Measurements from ENCODE around the gene CLDN22. TPM values are rescaled to one million over a fixed set of nuclear protein-coding genes. Genes with fewer than 3 reads are reported as not detected.

Gene CLDN22
- total and polyA plus RNA-seq, 10 of the 15 experiments (the other 5 are each of a cell fraction or from before 2014, with no cell fraction given): not detected

DNA sequence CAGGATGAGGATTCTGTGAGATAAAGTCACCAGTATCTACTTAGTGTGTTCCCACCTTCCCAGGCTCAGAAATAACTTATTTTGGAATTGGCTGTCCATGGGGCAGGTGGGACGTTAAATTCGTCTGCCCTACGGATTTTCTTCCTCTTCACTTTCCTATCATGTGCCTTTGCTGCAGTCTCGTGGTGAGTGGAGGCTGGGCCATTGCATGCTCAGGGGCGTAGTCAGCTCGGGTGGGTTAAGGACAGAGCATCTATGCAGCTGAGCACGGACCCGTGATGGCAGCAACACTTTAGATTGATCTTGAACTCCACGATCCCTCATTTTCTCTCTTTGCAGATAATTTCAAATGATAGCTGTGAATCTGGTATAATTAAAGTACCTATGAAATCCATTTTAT lies 51.5 kb downstream of the CLDN22 start (continued):
- TF ChIP-seq, protein P1, sequence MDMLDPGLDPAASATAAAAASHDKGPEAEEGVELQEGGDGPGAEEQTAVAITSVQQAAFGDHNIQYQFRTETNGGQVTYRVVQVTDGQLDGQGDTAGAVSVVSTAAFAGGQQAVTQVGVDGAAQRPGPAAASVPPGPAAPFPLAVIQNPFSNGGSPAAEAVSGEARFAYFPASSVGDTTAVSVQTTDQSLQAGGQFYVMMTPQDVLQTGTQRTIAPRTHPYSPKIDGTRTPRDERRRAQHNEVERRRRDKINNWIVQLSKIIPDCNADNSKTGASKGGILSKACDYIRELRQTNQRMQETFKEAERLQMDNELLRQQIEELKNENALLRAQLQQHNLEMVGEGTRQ (IDR thresholded peaks at IDR 0.05; ENCODE audit: borderline replicate concordance, low read depth, low read length): no peak
- TF ChIP-seq SREBF1 (IDR thresholded peaks at IDR 0.05; ENCODE audit: low read length) (no peak), YBX1 (IDR thresholded peaks at IDR 0.05) (no peak), RCOR1 (conservative IDR thresholded peaks at IDR 0.05; ENCODE audit: low read depth, low read length) (no peak)

Other genes starting within 250 kb of the CLDN22 start
- gene WWC2, start 221.0 kb downstream of the CLDN22 start, total RNA-seq (2014; rRNA removed): under 0.01 TPM in 1 of 2 replicates, not detected in the other
- 0.05 TPM in 1 of 2 replicates, not detected in the other for gene WWC2, start 221.0 kb downstream of the CLDN22 start, total RNA-seq (2014; rRNA removed; fragmentation: Illumina TruSeq; extraction: Trizol)
- gene WWC2, start 221.0 kb downstream of the CLDN22 start, total RNA-seq (2021): 0.19 and 0.72 TPM in 2 replicates
- 0.12 and 0.14 TPM in 2 replicates for gene WWC2, start 221.0 kb downstream of the CLDN22 start, polyA plus RNA-seq (2011; rRNA removed)
- 0.07 TPM in 1 of 2 replicates, not detected in the other for gene WWC2, start 221.0 kb downstream of the CLDN22 start, polyA plus RNA-seq (2014; fragmentation: Illumina TruSeq; extraction: Trizol)
- gene WWC2, start 221.0 kb downstream of the CLDN22 start, polyA plus RNA-seq (2014; fragmentation: Nextera tagmentation; extraction: Ambion mirVana): under 1 TPM; 0.02 to 0.03 TPM
- 0.06 TPM in 1 of 2 replicates, not detected in the other for gene WWC2, start 221.0 kb downstream of the CLDN22 start, polyA plus RNA-seq (2014; rRNA removed)
- gene WWC2, start 221.0 kb downstream of the CLDN22 start, polyA plus RNA-seq (2016; fragmentation: Nextera tagmentation; extraction: Ambion mirVana): under 1 TPM; 0.04 to 0.06 TPM
- gene CLDN24, start 2.1 kb upstream of the CLDN22 start, total RNA-seq (2014; rRNA removed): not detected in 2 replicates
- gene CLDN24, start 2.1 kb upstream of the CLDN22 start, total RNA-seq (2014; rRNA removed; fragmentation: Illumina TruSeq; extraction: Trizol): not detected in 2 replicates
- gene CLDN24, start 2.1 kb upstream of the CLDN22 start, total RNA-seq (2021): not detected in 2 replicates
- gene CLDN24, start 2.1 kb upstream of the CLDN22 start, polyA plus RNA-seq (2011; rRNA removed): not detected in 2 replicates
- not detected in 2 replicates for gene CLDN24, start 2.1 kb upstream of the CLDN22 start, polyA plus RNA-seq (2014; fragmentation: Illumina TruSeq; extraction: Trizol)
- not detected for gene CLDN24, start 2.1 kb upstream of the CLDN22 start, polyA plus RNA-seq (2014; fragmentation: Nextera tagmentation; extraction: Ambion mirVana)
- gene CLDN24, start 2.1 kb upstream of the CLDN22 start, polyA plus RNA-seq (2014; rRNA removed): not detected in 2 replicates
- not detected for gene CLDN24, start 2.1 kb upstream of the CLDN22 start, polyA plus RNA-seq (2016; fragmentation: Nextera tagmentation; extraction: Ambion mirVana)
- 16.0 and 18.5 TPM in 2 replicates for gene CDKN2AIP, start 124.4 kb upstream of the CLDN22 start, total RNA-seq (2014; rRNA removed)
- 14.1 and 15.3 TPM in 2 replicates for gene CDKN2AIP, start 124.4 kb upstream of the CLDN22 start, total RNA-seq (2014; rRNA removed; fragmentation: Illumina TruSeq; extraction: Trizol)
- gene CDKN2AIP, start 124.4 kb upstream of the CLDN22 start, total RNA-seq (2021): 16.4 and 17.9 TPM in 2 replicates
- 13.8 and 19.6 TPM in 2 replicates for gene CDKN2AIP, start 124.4 kb upstream of the CLDN22 start, polyA plus RNA-seq (2011; rRNA removed)
- gene CDKN2AIP, start 124.4 kb upstream of the CLDN22 start, polyA plus RNA-seq (2014; fragmentation: Illumina TruSeq; extraction: Trizol): 15.9 and 20.5 TPM in 2 replicates
- gene CDKN2AIP, start 124.4 kb upstream of the CLDN22 start, polyA plus RNA-seq (2014; fragmentation: Nextera tagmentation; extraction: Ambion mirVana): 1 to 10 TPM; 6.0 to 9.6 TPM
- gene CDKN2AIP, start 124.4 kb upstream of the CLDN22 start, polyA plus RNA-seq (2014; rRNA removed): 13.0 and 17.4 TPM in 2 replicates
- gene CDKN2AIP, start 124.4 kb upstream of the CLDN22 start, polyA plus RNA-seq (2016; fragmentation: Nextera tagmentation; extraction: Ambion mirVana): 10 to 100 TPM; 22.0 to 22.7 TPM
- 5.1 and 8.7 TPM in 2 replicates for gene ING2, start 184.8 kb upstream of the CLDN22 start, total RNA-seq (2014; rRNA removed)
- gene ING2, start 184.8 kb upstream of the CLDN22 start, total RNA-seq (2014; rRNA removed; fragmentation: Illumina TruSeq; extraction: Trizol): 9.5 and 10.0 TPM in 2 replicates
- gene ING2, start 184.8 kb upstream of the CLDN22 start, total RNA-seq (2021): 7.0 and 7.2 TPM in 2 replicates
- 12.1 and 20.0 TPM in 2 replicates for gene ING2, start 184.8 kb upstream of the CLDN22 start, polyA plus RNA-seq (2011; rRNA removed)
- 16.1 and 19.9 TPM in 2 replicates for gene ING2, start 184.8 kb upstream of the CLDN22 start, polyA plus RNA-seq (2014; fragmentation: Illumina TruSeq; extraction: Trizol)
- gene ING2, start 184.8 kb upstream of the CLDN22 start, polyA plus RNA-seq (2014; fragmentation: Nextera tagmentation; extraction: Ambion mirVana): 1 to 10 TPM; 3.3 to 6.6 TPM
- 11.7 and 11.9 TPM in 2 replicates for gene ING2, start 184.8 kb upstream of the CLDN22 start, polyA plus RNA-seq (2014; rRNA removed)
- 10 to 100 TPM; 13.6 to 15.4 TPM for gene ING2, start 184.8 kb upstream of the CLDN22 start, polyA plus RNA-seq (2016; fragmentation: Nextera tagmentation; extraction: Ambion mirVana)

All from GM12878 (cell line).